Neuronal stem cell (in vitro differentiated cells): ENCODE measurements around the gene FLNA.

Source experiments
- DNase-seq: peaks from one replicate; pipeline ENCODE4 v3.0.0-alpha.2; 2013; ENCODE audit warnings: low spot score
- H2AFZ ChIP-seq: one replicate; pipeline ENCODE4 v1.6.1; 2013; ENCODE audit warnings: mild to moderate bottlenecking, low read length, inconsistent platforms
- H2AK5ac ChIP-seq: 2 replicates; pipeline ENCODE4 v1.6.1; 2013; ENCODE audit warnings: low read depth, mild to moderate bottlenecking, inconsistent platforms, low read length, moderate library complexity, mixed read lengths
- H2BK120ac ChIP-seq: 2 replicates; pipeline ENCODE4 v1.6.1; 2013; ENCODE audit warnings: low read depth, mild to moderate bottlenecking, inconsistent platforms, low read length, moderate library complexity, mixed read lengths
- H2BK12ac ChIP-seq: one replicate; pipeline ENCODE4 v1.6.1; 2013; ENCODE audit warnings: low read length, inconsistent platforms
- H2BK15ac ChIP-seq: 2 replicates; pipeline ENCODE4 v1.6.1; 2013; ENCODE audit warnings: mild to moderate bottlenecking, low read length, inconsistent platforms, mixed read lengths
- H2BK5ac ChIP-seq: one replicate; pipeline ENCODE4 v1.6.1; 2013; ENCODE audit warnings: inconsistent platforms, mild to moderate bottlenecking, low read length, moderate library complexity
- H3K14ac ChIP-seq: one replicate; pipeline ENCODE4 v1.6.1; 2013; ENCODE audit warnings: low read length, inconsistent platforms
- H3K18ac ChIP-seq: 2 replicates; pipeline ENCODE4 v1.6.1; 2013; ENCODE audit warnings: low read length, inconsistent platforms
- H3K23ac ChIP-seq: 2 replicates; pipeline ENCODE4 v1.6.1; 2013; ENCODE audit warnings: low read depth, mild to moderate bottlenecking, mixed read lengths, low read length, inconsistent platforms; ENCODE audit not compliant: poor library complexity
- H3K27ac ChIP-seq: replicated peaks from 3 replicates; pipeline ENCODE4 v1.5.1; 2013; ENCODE audit warnings: low read length, inconsistent platforms
- H3K27me3 ChIP-seq, 3 experiments: 2 replicates each; pipeline ENCODE4 v1.6.1; 2013; ENCODE audit warnings: low read length in 3 of 3, mild to moderate bottlenecking in 2 of 3, inconsistent platforms in 1 of 3, low read depth in 1 of 3, mixed read lengths in 1 of 3, moderate library complexity in 1 of 3; ENCODE audit not compliant: control insufficient read depth in 3 of 3, insufficient read depth in 3 of 3
- H3K36me3 ChIP-seq, 2 donors: replicated peaks in 1 of 2; 2 replicates each; pipeline ENCODE4 v1.6.1; 2013; ENCODE audit warnings: low read length in 2 of 2; ENCODE audit not compliant: control insufficient read depth in 2 of 2, insufficient read depth in 2 of 2
- H3K4ac ChIP-seq: 2 replicates; pipeline ENCODE4 v1.6.1; 2013; ENCODE audit warnings: inconsistent platforms, mild to moderate bottlenecking, low read length, moderate library complexity
- H3K4me1 ChIP-seq, 2 donors: 1 replicate in 1 of 2; 2 replicates in 1 of 2; pipeline ENCODE4 v1.6.1; 2013; ENCODE audit warnings: low read length in 2 of 2, low read depth in 1 of 2; ENCODE audit not compliant: control insufficient read depth in 2 of 2, insufficient read depth in 1 of 2
- H3K4me2 ChIP-seq: one replicate; pipeline ENCODE4 v1.6.1; 2013; ENCODE audit warnings: mild to moderate bottlenecking, low read length, inconsistent platforms; ENCODE audit not compliant: insufficient read depth, poor library complexity, severe bottlenecking
- H3K4me3 ChIP-seq, 2 donors: 2 replicates each; pipeline ENCODE4 v1.5.1; 2013; ENCODE audit warnings: low read length in 2 of 2, mild to moderate bottlenecking in 2 of 2, inconsistent platforms in 1 of 2, moderate library complexity in 1 of 2
- H3K79me1 ChIP-seq: one replicate; pipeline ENCODE4 v1.6.1; 2013; ENCODE audit warnings: low read depth, mild to moderate bottlenecking, inconsistent platforms, low read length, moderate library complexity
- H3K9ac ChIP-seq: one replicate; pipeline ENCODE4 v1.6.1; 2013; ENCODE audit warnings: mild to moderate bottlenecking, low read depth, low read length, inconsistent platforms; ENCODE audit not compliant: poor library complexity
- H3K9me3 ChIP-seq, 2 donors: replicated peaks in 1 of 2; 2 replicates each; pipeline versions ENCODE3 to v1.6.1; 2013; ENCODE audit warnings: low read length in 2 of 2, mild to moderate bottlenecking in 2 of 2, inconsistent platforms in 1 of 2, low read depth in 1 of 2, mixed read lengths in 1 of 2, moderate library complexity in 1 of 2; ENCODE audit not compliant: control insufficient read depth in 2 of 2, insufficient read depth in 1 of 2
- H4K8ac ChIP-seq: one replicate; pipeline ENCODE4 v1.6.1; 2013; ENCODE audit warnings: low read depth, mild to moderate bottlenecking, inconsistent platforms, low read length, moderate library complexity
- H4K91ac ChIP-seq: one replicate; pipeline ENCODE4 v1.6.1; 2013; ENCODE audit warnings: low read length, low read depth, mild to moderate bottlenecking, inconsistent platforms; ENCODE audit not compliant: poor library complexity
- WGBS, 2 donors: extraction: QIAGEN DNeasy Blood & Tissue Kit; methylation state at CpG; one replicate each; pipeline ENCODE4 v1.1.7; 2013; ENCODE audit warnings: missing lambda C conversion rate in 2 of 2, mixed read lengths in 1 of 2; ENCODE audit not compliant: insufficient read length in 2 of 2, insufficient replicate concordance in 1 of 2; ENCODE audit errors: extremely low coverage in 2 of 2; 5-methylcytosine and 5-hydroxymethylcytosine counted together

FLNA gene

GRCh38 chrX:154349979-154350378, 24.5 kb downstream of the FLNA start:
- Histone ChIP-seq H2BK12ac (no peak overlapping the region), H3K9ac (no peak overlapping the region), H2BK15ac (no peak overlapping the region), H2BK120ac (no peak overlapping the region), H3K27me3 (peaks cover 0 to 2% (median 0%) of the 10 kb centered on the region in 3 experiments), H2BK5ac (no peak overlapping the region), H3K14ac (no peak overlapping the region), H3K18ac (no peak overlapping the region), H2AFZ (no peak overlapping the region), H3K4me2 (no peak overlapping the region), H3K79me1 (peaks cover 3% of the 10 kb centered on the region), H3K4ac (no peak overlapping the region), H3K36me3 (peaks cover 53 to 68% of the 10 kb centered on the region in 2 donors), H3K4me1 (peaks cover 0 to 4% of the 10 kb centered on the region in 2 donors), H3K27ac (no peak overlapping the region), H3K23ac (no peak overlapping the region), H4K8ac (peak overlapping the region; percentile 17), H2AK5ac (no peak overlapping the region), H3K9me3 (no peaks in the 10 kb centered on the region), H3K4me3 (no peak overlapping the region), H4K91ac (no peak overlapping the region)
- no peak for DNase-seq
- WGBS, 2 donors, result no CpG with 5 or more reads among the region's 15 CpGs

DNA sequence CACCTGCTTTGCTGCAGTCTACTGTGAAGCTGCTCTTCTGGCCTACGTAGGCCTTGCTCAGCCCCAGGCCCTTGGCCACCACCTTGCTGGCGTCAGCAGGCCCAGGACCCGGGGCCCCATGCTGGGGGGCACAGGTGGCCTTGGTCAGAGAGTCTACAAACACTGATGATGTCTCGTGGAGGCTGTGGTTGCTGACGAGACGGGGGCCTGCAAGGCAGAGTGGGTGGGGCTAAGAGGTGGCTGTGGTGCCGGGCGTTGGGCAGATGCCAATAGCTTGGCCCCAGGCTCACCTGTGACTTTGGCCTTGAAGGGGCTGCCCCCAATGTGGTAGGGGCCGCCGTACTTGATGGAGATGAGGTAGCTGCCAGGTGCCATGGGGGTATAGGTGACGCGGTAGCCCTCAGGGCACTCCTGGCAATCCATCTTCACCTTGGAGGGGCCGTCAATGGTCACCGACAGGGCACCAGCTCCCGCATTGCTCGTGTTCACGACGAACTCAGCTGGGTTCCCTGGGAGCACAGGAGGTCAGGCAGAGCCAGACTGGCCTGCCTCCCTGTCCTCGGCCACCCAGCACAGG, 25.0 kb downstream of the FLNA start:
- H3K9ac ChIP-seq, result no peak overlapping the region
- H3K27ac ChIP-seq, result no peak overlapping the region
- H2BK12ac ChIP-seq, result no peak overlapping the region
- H3K4me3 ChIP-seq, result no peak overlapping the region
- H3K4me2 ChIP-seq, result no peak overlapping the region
- H3K18ac ChIP-seq, result no peak overlapping the region
- no peak for DNase-seq
- peaks cover 3% of the 10 kb centered on the region for H3K79me1 ChIP-seq
- no peak overlapping the region for H2BK120ac ChIP-seq
- no peaks in the 10 kb centered on the region for H3K9me3 ChIP-seq
- no peak overlapping the region for H2AK5ac ChIP-seq
- no peak overlapping the region for H2BK5ac ChIP-seq
- H3K23ac ChIP-seq, result no peak overlapping the region
- H3K14ac ChIP-seq, result no peak overlapping the region
- H3K36me3 ChIP-seq, result peaks cover 50 to 63% of the 10 kb centered on the region in 2 donors
- H2AFZ ChIP-seq, result no peak overlapping the region
- no peak overlapping the region for H2BK15ac ChIP-seq
- H4K91ac ChIP-seq, result no peak overlapping the region
- no peak overlapping the region for H3K4ac ChIP-seq
- peaks cover 0 to 2% (median 0%) of the 10 kb centered on the region in 3 experiments for H3K27me3 ChIP-seq
- WGBS, 2 donors, result no CpG with 5 or more reads among the region's 19 CpGs
- H3K4me1 ChIP-seq, result peaks cover 0 to 4% of the 10 kb centered on the region in 2 donors
- H4K8ac ChIP-seq, result peak overlapping the region; percentile 17

DNA sequence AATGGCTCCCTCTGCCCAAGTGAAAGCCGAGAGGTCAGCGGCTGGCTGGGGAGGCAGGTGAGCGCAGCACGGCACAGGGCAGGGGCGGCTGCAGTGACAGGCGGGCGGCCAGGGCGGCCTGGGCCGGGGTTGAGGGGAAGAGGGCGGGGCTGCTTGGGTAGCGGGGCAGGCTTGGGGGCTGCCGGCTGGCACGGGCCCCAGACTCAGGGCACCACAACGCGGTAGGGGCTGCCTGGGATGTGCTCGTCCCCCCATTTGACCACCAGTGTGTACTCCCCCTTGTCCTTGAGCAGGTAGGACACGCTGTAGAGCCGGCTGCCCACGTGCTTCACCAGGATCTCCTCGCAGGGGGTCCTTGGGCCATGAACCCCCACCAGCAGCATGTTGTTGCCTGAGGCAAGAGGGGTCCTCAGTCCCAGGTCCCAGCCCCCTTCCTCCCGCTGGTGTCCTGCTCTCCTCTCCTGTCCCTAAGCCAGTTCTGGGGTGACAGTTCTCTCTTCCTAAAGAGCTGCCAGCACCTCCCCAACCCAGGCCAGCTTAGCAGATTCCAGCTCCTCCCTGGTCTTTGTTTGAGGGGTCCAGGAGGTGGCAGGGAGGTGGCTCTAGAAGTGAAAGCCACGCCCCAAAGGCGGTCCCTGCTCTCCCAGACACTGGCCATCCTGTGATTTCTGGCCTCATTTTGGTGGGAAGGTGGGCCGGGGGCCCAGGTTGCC, 25.6 kb downstream of the FLNA start:
- Histone ChIP-seq H3K4me1 (peaks cover 0 to 4% of the 10 kb centered on the region in 2 donors), H4K91ac (no peak overlapping the region), H3K18ac (no peak overlapping the region), H2BK120ac (no peak overlapping the region), H2AFZ (no peak overlapping the region), H3K36me3 (peaks cover 45 to 56% of the 10 kb centered on the region in 2 donors), H2AK5ac (no peak overlapping the region), H3K9ac (no peak overlapping the region), H2BK12ac (no peak overlapping the region), H3K9me3 (no peaks in the 10 kb centered on the region), H3K23ac (no peak overlapping the region), H4K8ac (no peak overlapping the region), H3K79me1 (peaks cover 3% of the 10 kb centered on the region), H3K27ac (peak overlapping the region; percentile 13), H3K4me2 (no peak overlapping the region), H3K27me3 (no peaks in the 10 kb centered on the region), H3K14ac (no peak overlapping the region), H2BK5ac (no peak overlapping the region), H2BK15ac (no peak overlapping the region), H3K4ac (no peak overlapping the region), H3K4me3 (no peak overlapping the region)
- DNase-seq, result no peak
- no CpG with 5 or more reads among the region's 24 CpGs for WGBS, 2 donors

DNA sequence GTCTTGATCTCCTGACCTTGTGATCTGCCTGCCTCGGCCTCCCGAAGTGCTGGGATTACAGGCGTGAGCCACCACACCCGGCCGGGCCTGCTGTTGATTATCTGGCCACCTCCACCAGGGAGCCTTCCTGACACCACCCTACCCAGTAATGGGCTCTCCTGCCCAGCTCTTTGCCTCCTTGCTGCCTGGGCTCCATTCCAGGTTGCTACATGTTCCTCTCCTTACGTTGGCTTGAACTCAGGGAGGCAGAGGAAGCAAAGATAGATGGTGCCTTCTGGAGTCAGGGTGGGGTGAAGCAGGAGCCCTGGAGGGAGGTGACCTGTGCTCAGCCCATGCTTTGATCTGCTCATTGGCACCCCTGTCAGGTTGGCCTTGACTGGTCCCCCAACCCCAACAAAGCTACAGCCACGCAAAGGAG, 26.3 kb downstream of the FLNA start:
- DNase-seq, result no peak
- Histone ChIP-seq H4K91ac (no peak overlapping the region), H3K36me3 (peaks cover 38 to 49% of the 10 kb centered on the region in 2 donors), H2BK15ac (no peak overlapping the region), H3K18ac (no peak overlapping the region), H2AFZ (no peak overlapping the region), H2BK12ac (no peak overlapping the region), H3K4ac (no peak overlapping the region), H3K9me3 (no peaks in the 10 kb centered on the region), H3K14ac (no peak overlapping the region), H3K9ac (no peak overlapping the region), H3K4me2 (no peak overlapping the region), H4K8ac (no peak overlapping the region), H3K4me3 (no peak overlapping the region), H2BK120ac (no peak overlapping the region), H2BK5ac (no peak overlapping the region), H3K79me1 (no peaks in the 10 kb centered on the region), H2AK5ac (no peak overlapping the region), H3K27me3 (no peaks in the 10 kb centered on the region), H3K4me1 (peaks cover 0 to 4% of the 10 kb centered on the region in 2 donors), H3K27ac (peak overlapping the region; percentile 31), H3K23ac (no peak overlapping the region)
- WGBS, 2 donors, result no CpG with 5 or more reads among the region's 7 CpGs
